NCI-H2171 (cell line): ENCODE data around the gene GAREM1.
"Not testable (repeated sequence)": the region's sequence is repeated elsewhere in the genome, so short reads cannot be mapped to it uniquely, and the experiment has no call there.

Experiments
- DNase-seq: peaks from one replicate; lab custom pipeline; 2025; lab: John Stamatoyannopoulos, UW

Gene GAREM1

GRCh38 chr18:32470714-32471633 is at the start of gene GAREM1:
Gene GAREM1 (minus strand): TSS chr18:32470882. CDS start chr18:32470428, 454 bp downstream.
- peak; percentile 94 for DNase-seq

- no peak for DNase-seq
Measured at GRCh38 chr18:32511147-32511546, 40.5 kb upstream of the GAREM1 start.

- no peak for DNase-seq
Measured at GRCh38 chr18:32509111-32509510, 38.4 kb upstream of the GAREM1 start.

GRCh38 chr18:32507093-32507492 is 36.4 kb upstream of the GAREM1 start:
- no peak for DNase-seq

GRCh38 chr18:32502014-32502413 is 31.3 kb upstream of the GAREM1 start:
- DNase-seq: no peak

- not testable (repeated sequence) for DNase-seq
Measured at GRCh38 chr18:32501242-32501641, 30.6 kb upstream of the GAREM1 start.

- no peak for DNase-seq
Measured at GRCh38 chr18:32483002-32483401, 12.3 kb upstream of the GAREM1 start.

- DNase-seq: no peak
Measured at GRCh38 chr18:32482117-32482516, 11.4 kb upstream of the GAREM1 start.

GRCh38 chr18:32480581-32480980 is 9.9 kb upstream of the GAREM1 start:
- DNase-seq: no peak

- no peak for DNase-seq
Measured at GRCh38 chr18:32478807-32479206, 8.1 kb upstream of the GAREM1 start.

- no peak for DNase-seq
Measured at GRCh38 chr18:32478317-32478716, 7.6 kb upstream of the GAREM1 start.

- DNase-seq: no peak
Measured at GRCh38 chr18:32476106-32476505, 5.4 kb upstream of the GAREM1 start.

- not testable (repeated sequence) for DNase-seq
Measured at GRCh38 chr18:32475069-32475468, 4.4 kb upstream of the GAREM1 start.

- no peak for DNase-seq
Measured at GRCh38 chr18:32473325-32473724, 2.6 kb upstream of the GAREM1 start.

- no peak for DNase-seq
Measured at GRCh38 chr18:32472841-32473240, 2.2 kb upstream of the GAREM1 start.

GRCh38 chr18:32470460-32470713 is 295 bp downstream of the GAREM1 start:
- no peak for DNase-seq

GRCh38 chr18:32469691-32470459 is 807 bp downstream of the GAREM1 start:
- DNase-seq: no peak

- DNase-seq: no peak
Measured at GRCh38 chr18:32469190-32469651, 1.5 kb downstream of the GAREM1 start.

GRCh38 chr18:32468147-32468845 is 2.4 kb downstream of the GAREM1 start:
- no peak for DNase-seq

GRCh38 chr18:32461709-32462272 is 8.9 kb downstream of the GAREM1 start:
- DNase-seq: no peak

- no peak for DNase-seq
Measured at GRCh38 chr18:32460171-32460731, 10.4 kb downstream of the GAREM1 start.
